GM18517 (cell line): ENCODE measurements around the gene ARAP2.

ENCODE experiments used
- ATAC-seq: cut with Tn5 transposase; IDR thresholded peaks from one replicate; pipeline ENCODE4 v1.9.1; 2021; ENCODE audit warnings: mild to moderate bottlenecking, moderate library complexity; ENCODE audit not compliant: unreplicated experiment

Gene ARAP2

GRCh38 chr4:36054694-36055422 lies 189.5 kb downstream of the ARAP2 start:
- ATAC-seq, result no peak

GRCh38 chr4:36053930-36054329 lies 190.4 kb downstream of the ARAP2 start:
- ATAC-seq, result no peak

GRCh38 chr4:36051634-36052033 lies 192.7 kb downstream of the ARAP2 start:
- no peak for ATAC-seq

- no peak for ATAC-seq
These were observed 198.3 kb downstream of the ARAP2 start for GRCh38 chr4:36046026-36046425.

- no peak for ATAC-seq
These were observed 200.4 kb downstream of the ARAP2 start for GRCh38 chr4:36043901-36044300.

GRCh38 chr4:36043241-36043640 lies 201.1 kb downstream of the ARAP2 start:
- no peak for ATAC-seq

- ATAC-seq, result no peak
These were observed 202.0 kb downstream of the ARAP2 start for GRCh38 chr4:36042122-36042970.

- ATAC-seq, result peak; percentile 60
These were observed 203.0 kb downstream of the ARAP2 start for GRCh38 chr4:36041340-36041739.

- ATAC-seq, result no peak
These were observed 205.3 kb downstream of the ARAP2 start for GRCh38 chr4:36039026-36039425.

- no peak for ATAC-seq
These were observed 205.8 kb downstream of the ARAP2 start for GRCh38 chr4:36038491-36038890.

- ATAC-seq, result no peak
These were observed 207.2 kb downstream of the ARAP2 start for GRCh38 chr4:36037127-36037526.

- ATAC-seq, result no peak
These were observed 214.4 kb downstream of the ARAP2 start for GRCh38 chr4:36029951-36030350.

GRCh38 chr4:36027203-36027602 lies 217.1 kb downstream of the ARAP2 start:
- no peak for ATAC-seq

- no peak for ATAC-seq
These were observed 217.9 kb downstream of the ARAP2 start for GRCh38 chr4:36026348-36026880.

GRCh38 chr4:36024901-36025660 lies 219.2 kb downstream of the ARAP2 start:
- ATAC-seq, result no peak

GRCh38 chr4:36020351-36020750 lies 224.0 kb downstream of the ARAP2 start:
- no peak for ATAC-seq
